ENCODE measurements around the gene SMPD3. TPM values are rescaled to one million over a fixed set of nuclear protein-coding genes. Genes with fewer than 3 reads are reported as not detected.

Gene SMPD3
- total RNA-seq, 4 donors from 2014 or later = 0.20 to 3.3 (median 0.63) TPM

- Histone ChIP-seq H3K27me3 (no peaks in the 10 kb centered on the region), H3K9me3 (no peaks in the 10 kb centered on the region), H3K4me3 (no peak overlapping the region), H3K4me1 (no peaks in the 10 kb centered on the region), H3K27ac (no peak overlapping the region), H3K36me3 (no peaks in the 10 kb centered on the region)
- TF ChIP-seq CTCF (IDR thresholded peaks at IDR 0.05) = peak in 4 of 5 experiments; percentile 18 to 45 (median 38)
- no peak for TF ChIP-seq EP300 (IDR thresholded peaks at IDR 0.05)
- no peak for TF ChIP-seq POLR2A (IDR thresholded peaks at IDR 0.05)
- no peak for DNase-seq (ENCODE audit: low spot score in 2 of 2)
- WGBS, 2 donors = 18 to 28% methylated on average over 6 of the region's 6 CpGs
Observed at GRCh38 chr16:68396481-68396880, 51.8 kb downstream of the SMPD3 start.

- H3K4me3 ChIP-seq = no peak overlapping the region
- WGBS, 2 donors = 88 to 92% methylated on average over 4 of the region's 4 CpGs
- no peaks in the 10 kb centered on the region for H3K9me3 ChIP-seq
- H3K27ac ChIP-seq = no peak overlapping the region
- TF ChIP-seq POLR2A (IDR thresholded peaks at IDR 0.05) (no peak), EP300 (IDR thresholded peaks at IDR 0.05) (no peak), CTCF (IDR thresholded peaks at IDR 0.05) (no peak)
- H3K36me3 ChIP-seq = no peaks in the 10 kb centered on the region
- H3K27me3 ChIP-seq = no peaks in the 10 kb centered on the region
- no peak for DNase-seq (ENCODE audit: low spot score in 2 of 2)
- no peaks in the 10 kb centered on the region for H3K4me1 ChIP-seq
Observed at GRCh38 chr16:68395815-68396214, 52.5 kb downstream of the SMPD3 start.

DNA sequence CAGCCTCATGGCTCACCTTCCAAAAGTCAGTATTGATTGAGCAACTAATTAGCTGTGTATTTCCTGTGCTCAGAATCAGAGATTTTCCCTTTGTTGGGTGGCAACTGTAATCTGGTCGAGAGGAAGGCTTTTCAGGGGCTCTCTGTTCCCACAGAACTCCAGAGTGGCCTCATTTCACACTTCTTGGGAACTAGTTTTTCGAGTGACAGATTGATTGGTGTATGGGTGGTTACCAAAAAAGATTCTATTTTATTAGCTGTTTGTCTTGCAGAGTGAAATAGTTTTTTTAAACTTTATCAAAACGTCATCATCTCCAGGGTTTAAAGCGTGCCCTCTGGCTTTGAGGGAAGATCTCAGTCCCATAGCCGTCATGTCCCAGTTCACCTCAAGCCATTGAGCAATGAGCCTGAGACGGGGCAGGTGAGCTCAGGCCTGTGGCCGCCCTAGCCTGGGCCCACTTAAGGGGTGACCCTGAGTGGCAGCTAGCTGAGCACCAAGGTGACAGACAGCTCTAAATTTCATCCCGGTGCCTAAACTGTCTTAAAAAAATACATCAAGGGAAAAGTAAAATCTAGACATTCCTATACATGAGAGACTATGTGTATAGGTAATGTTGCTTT lies 53.0 kb downstream of the SMPD3 start:
- no peak overlapping the region for H3K27ac ChIP-seq
- TF ChIP-seq CTCF (IDR thresholded peaks at IDR 0.05) = no peak
- no peak for TF ChIP-seq EP300 (IDR thresholded peaks at IDR 0.05)
- TF ChIP-seq POLR2A (IDR thresholded peaks at IDR 0.05) = no peak
- no peaks in the 10 kb centered on the region for H3K36me3 ChIP-seq
- no peak overlapping the region for H3K4me3 ChIP-seq
- no peak for DNase-seq (ENCODE audit: low spot score in 2 of 2)
- no peaks in the 10 kb centered on the region for H3K4me1 ChIP-seq
- no peaks in the 10 kb centered on the region for H3K27me3 ChIP-seq
- H3K9me3 ChIP-seq = no peaks in the 10 kb centered on the region
- WGBS, 2 donors = 77 to 78% methylated on average over 8 of the region's 8 CpGs

DNA sequence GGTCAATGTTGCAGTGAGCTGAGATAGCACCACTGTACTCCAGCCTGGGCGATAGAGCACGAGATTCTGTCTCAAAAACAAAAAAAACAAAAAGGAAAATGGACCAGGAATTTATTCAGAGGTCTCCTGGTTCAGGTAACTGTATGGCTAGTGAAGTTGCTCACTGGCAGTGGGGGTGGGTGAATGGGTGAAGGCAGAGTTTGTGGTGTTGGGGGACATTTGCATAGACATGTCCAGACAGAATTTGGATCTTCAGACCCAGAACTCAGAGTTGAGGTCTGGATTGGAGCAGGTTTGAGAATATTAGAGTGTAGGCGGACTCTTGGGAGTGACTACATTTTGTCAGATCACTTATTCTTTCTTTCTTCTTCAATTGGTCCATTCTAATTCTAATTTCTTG lies 55.0 kb downstream of the SMPD3 start:
- no peak overlapping the region for H3K27ac ChIP-seq
- no peaks in the 10 kb centered on the region for H3K27me3 ChIP-seq
- H3K36me3 ChIP-seq = no peaks in the 10 kb centered on the region
- 81 to 88% methylated on average over 3 of the region's 3 CpGs for WGBS, 2 donors
- no peaks in the 10 kb centered on the region for H3K4me1 ChIP-seq
- DNase-seq (ENCODE audit: low spot score in 2 of 2) = no peak
- H3K4me3 ChIP-seq = no peak overlapping the region
- no peak for TF ChIP-seq POLR2A (IDR thresholded peaks at IDR 0.05)
- TF ChIP-seq CTCF (IDR thresholded peaks at IDR 0.05) = no peak
- no peak for TF ChIP-seq EP300 (IDR thresholded peaks at IDR 0.05)
- H3K9me3 ChIP-seq = no peaks in the 10 kb centered on the region

GRCh38 chr16:68389750-68390371 lies 58.4 kb downstream of the SMPD3 start:
- WGBS, 2 donors = 65% methylated on average over 6 of the region's 6 CpGs
- no peak for TF ChIP-seq EP300 (IDR thresholded peaks at IDR 0.05)
- TF ChIP-seq POLR2A (IDR thresholded peaks at IDR 0.05) = no peak
- TF ChIP-seq CTCF (IDR thresholded peaks at IDR 0.05) = no peak
- Histone ChIP-seq H3K4me1 (no peaks in the 10 kb centered on the region), H3K27ac (no peak overlapping the region), H3K4me3 (no peak overlapping the region), H3K9me3 (no peaks in the 10 kb centered on the region), H3K36me3 (no peaks in the 10 kb centered on the region), H3K27me3 (no peaks in the 10 kb centered on the region)
- DNase-seq (ENCODE audit: low spot score in 2 of 2) = no peak
